Gastrocnemius medialis (tissue), 4 donors: ENCODE data around the gene SPAG4. TPM values are rescaled to one million over a fixed set of nuclear protein-coding genes. Genes with fewer than 3 reads are reported as not detected.

Experiments used
- ATAC-seq, 2 donors: fragments of 150-250 bp; one replicate each; pipeline ENCODE4 v1.9.1; 2016
- DNase-seq, 2 donors: peaks; one replicate each; pipeline ENCODE4 v3.0.0-alpha.2; 2019
- H3K27ac ChIP-seq, 4 donors: fragments of 200-600 bp; sonication (generic); 1 replicate in 1 of 4; 2 replicates in 3 of 4; pipeline ENCODE4 v1.5.1; 2016 to 2018; ENCODE audit warnings: mild to moderate bottlenecking in 2 of 4, moderate library complexity in 1 of 4
- H3K27me3 ChIP-seq, 3 donors: fragments of 200-600 bp; sonication (generic) in 2 of 3; 1 replicate in 1 of 3; 2 replicates in 2 of 3; pipeline versions ENCODE4 v1.5.1 to v1.6.0; 2016 to 2019; ENCODE audit warnings: mild to moderate bottlenecking in 1 of 3, moderate library complexity in 1 of 3
- H3K36me3 ChIP-seq, 2 donors: fragments of 200-600 bp; sonication (generic) in 1 of 2; one replicate each; pipeline ENCODE4 v1.5.1; 2017 to 2018
- H3K4me1 ChIP-seq, 2 donors: fragments of 200-600 bp; sonication (generic) in 1 of 2; one replicate each; pipeline ENCODE4 v1.5.1; 2016 to 2017; ENCODE audit warnings: mild to moderate bottlenecking in 2 of 2
- H3K4me3 ChIP-seq, 4 donors: fragments of 200-600 bp; sonication (generic) in 3 of 4; 1 replicate in 1 of 4; 2 replicates in 3 of 4; pipeline ENCODE4 v1.5.1; 2016 to 2019; ENCODE audit warnings: mild to moderate bottlenecking in 2 of 4
- H3K9me3 ChIP-seq, 3 donors: fragments of 200-600 bp; sonication (generic) in 2 of 3; 1 replicate in 1 of 3; 2 replicates in 2 of 3; pipeline ENCODE4 v1.5.1; 2016 to 2019
- CTCF ChIP-seq, 5 experiments: fragments of 450-650 bp in 3 of 5; fragments of 200-600 bp in 2 of 5; sonication (generic) in 2 of 5; IDR thresholded peaks in 4 of 5; conservative IDR thresholded peaks in 1 of 5; 1 replicate in 4 of 5; 2 replicates in 1 of 5; pipeline ENCODE4 v1.5.1; 2016 to 2019; ENCODE audit warnings: antibody characterized with exemption in 5 of 5, mild to moderate bottlenecking in 3 of 5, moderate library complexity in 3 of 5
- POLR2A ChIP-seq, 2 donors: fragments of 450-650 bp; IDR thresholded peaks; one replicate each; pipeline ENCODE4 v1.6.1; 2017; ENCODE audit warnings: antibody characterized with exemption in 2 of 2, mild to moderate bottlenecking in 2 of 2, moderate library complexity in 2 of 2
- in situ Hi-C, 4 donors: fragments of 200-750 bp; cut with MboI; loops; one replicate each; pipeline versions ENCODE4 v1.15.0 to v1.8.0; 2017; ENCODE audit warnings: low sequenced_read_pairs in 4 of 4
- intact Hi-C: fragments of 100-400 bp; cut with DNase I; formaldehyde crosslinking; loops from one replicate; pipeline ENCODE4 v1.15.1; 2023; ENCODE audit warnings: low total_unique reads
- total RNA-seq, 4 donors: library from RNA; depleted of rRNA; stranded (reverse); fragments of >200 nt; gene quantifications; one replicate each; pipeline versions ENCODE4 v1.1.0 to v1.2.3, GENCODE V29; 2016

The SPAG4 gene
- total RNA-seq, 4 donors from 2014 or later: 0.91 to 1.4 TPM; not detected in 2

DNA sequence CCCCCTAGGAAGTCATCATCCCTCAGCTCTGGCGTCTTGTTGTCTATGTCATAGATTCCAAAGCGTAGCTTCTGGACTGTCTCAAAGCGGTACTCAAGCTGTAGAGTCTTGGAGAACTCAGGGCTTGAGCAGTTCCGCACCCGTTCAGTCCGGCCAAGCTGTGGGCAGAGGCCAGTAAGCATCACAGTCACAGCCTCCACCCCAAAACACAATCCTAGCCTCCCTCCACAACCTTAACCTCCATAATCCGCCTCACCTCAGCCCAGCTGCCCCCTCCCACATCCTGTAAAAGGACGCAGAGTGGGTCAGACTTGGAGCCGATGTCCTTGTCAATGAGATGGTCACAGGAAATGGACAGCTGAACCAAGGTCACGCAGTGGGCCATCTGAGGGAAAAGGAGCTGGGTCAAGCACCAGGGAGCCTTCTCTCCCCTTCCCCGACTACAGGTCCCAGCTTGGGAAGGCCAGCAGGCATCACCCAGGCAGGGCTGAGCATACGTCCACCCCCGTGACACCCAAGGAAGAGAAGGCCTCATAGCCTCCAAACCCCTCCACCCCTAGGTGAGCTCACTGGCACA, 17.0 kb downstream of the SPAG4 start:
- intact Hi-C loops (no loop called here), in situ Hi-C loops (no loop called here)
- no peaks in the 10 kb centered on the region for H3K9me3 ChIP-seq
- no peaks in the 10 kb centered on the region for H3K27me3 ChIP-seq
- TF ChIP-seq CTCF (IDR thresholded peaks at IDR 0.05 in 4 of 5, conservative IDR thresholded peaks at IDR 0.05 in 1 of 5): no peak
- no peak for TF ChIP-seq POLR2A (IDR thresholded peaks at IDR 0.05)
- H3K4me3 ChIP-seq: no peak overlapping the region
- peaks cover 17 to 25% of the 10 kb centered on the region in 2 donors for H3K4me1 ChIP-seq
- peaks cover 0 to 49% of the 10 kb centered on the region in 2 donors for H3K36me3 ChIP-seq
- ATAC-seq: no peak
- DNase-seq: no peak
- H3K27ac ChIP-seq: no peak overlapping the region

DNA sequence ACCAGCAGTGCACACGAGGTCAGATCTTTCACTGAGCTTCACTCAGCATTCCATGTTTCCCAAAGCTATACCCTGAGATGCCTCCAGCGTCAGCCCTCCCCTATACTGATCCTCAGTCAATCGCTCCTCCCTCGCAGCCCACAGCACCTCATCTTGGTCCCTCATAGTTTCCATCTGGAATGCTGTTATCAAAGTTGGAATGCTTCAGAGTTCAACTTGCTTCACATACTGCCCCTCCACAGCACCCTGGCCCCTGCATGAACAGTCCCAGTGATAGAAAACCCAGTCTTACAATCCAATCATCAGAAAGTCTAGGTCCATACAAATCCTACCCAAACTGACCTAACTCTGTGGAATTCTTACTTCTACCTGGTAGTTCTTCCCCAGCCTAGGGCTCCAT, 20.0 kb downstream of the SPAG4 start:
- no peak for DNase-seq
- ATAC-seq: no peak
- H3K36me3 ChIP-seq: peaks cover 0 to 20% of the 10 kb centered on the region in 2 donors
- H3K9me3 ChIP-seq: no peaks in the 10 kb centered on the region
- in situ Hi-C loops: no loop called here
- TF ChIP-seq CTCF (IDR thresholded peaks at IDR 0.05 in 4 of 5, conservative IDR thresholded peaks at IDR 0.05 in 1 of 5) (no peak), POLR2A (IDR thresholded peaks at IDR 0.05) (no peak)
- H3K4me3 ChIP-seq: no peak overlapping the region
- intact Hi-C loops: no loop called here
- peaks cover 31 to 35% of the 10 kb centered on the region in 2 donors for H3K4me1 ChIP-seq
- no peak overlapping the region for H3K27ac ChIP-seq
- H3K27me3 ChIP-seq: no peaks in the 10 kb centered on the region

GRCh38 chr20:35636095-35636494, 20.5 kb downstream of the SPAG4 start:
- Histone ChIP-seq H3K27me3 (no peaks in the 10 kb centered on the region), H3K27ac (no peak overlapping the region), H3K4me3 (no peak overlapping the region), H3K4me1 (peaks cover 31 to 35% of the 10 kb centered on the region in 2 donors), H3K36me3 (peaks cover 0 to 16% of the 10 kb centered on the region in 2 donors), H3K9me3 (no peaks in the 10 kb centered on the region)
- in situ Hi-C loops (no loop called here), intact Hi-C loops (no loop called here)
- no peak for TF ChIP-seq POLR2A (IDR thresholded peaks at IDR 0.05)
- TF ChIP-seq CTCF (IDR thresholded peaks at IDR 0.05 in 4 of 5, conservative IDR thresholded peaks at IDR 0.05 in 1 of 5): no peak
- no peak for DNase-seq
- peak in 1 of 2 donors; percentile 33 for ATAC-seq

DNA sequence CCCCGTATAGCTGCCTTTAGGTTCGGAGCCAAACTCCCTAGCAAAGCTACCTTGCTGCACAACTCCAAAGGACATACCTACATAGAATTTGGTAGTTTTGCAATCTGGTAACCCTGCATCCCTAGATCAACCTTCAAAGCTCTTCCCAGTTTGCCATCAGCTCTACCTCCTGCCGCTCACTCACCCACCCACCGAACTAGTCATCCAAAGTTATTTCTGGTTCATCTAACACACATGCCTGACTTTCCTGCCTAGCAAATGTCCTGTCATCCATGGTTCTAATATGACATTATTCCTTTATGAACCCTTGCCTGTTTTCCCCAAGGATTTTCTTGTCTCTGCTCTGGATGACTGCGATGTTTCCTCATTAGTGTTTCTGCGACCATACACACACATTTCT, 21.6 kb downstream of the SPAG4 start:
- no peak overlapping the region for H3K4me3 ChIP-seq
- TF ChIP-seq POLR2A (IDR thresholded peaks at IDR 0.05): no peak
- no peak for TF ChIP-seq CTCF (IDR thresholded peaks at IDR 0.05 in 4 of 5, conservative IDR thresholded peaks at IDR 0.05 in 1 of 5)
- DNase-seq (no peak), ATAC-seq (peak in 1 of 2 donors; percentile 16)
- in situ Hi-C loops (no loop called here), intact Hi-C loops (no loop called here)
- no peak overlapping the region for H3K27ac ChIP-seq
- peaks cover 0 to 4% of the 10 kb centered on the region in 2 donors for H3K36me3 ChIP-seq
- peaks cover 36 to 44% of the 10 kb centered on the region in 2 donors for H3K4me1 ChIP-seq
- no peaks in the 10 kb centered on the region for H3K27me3 ChIP-seq
- no peaks in the 10 kb centered on the region for H3K9me3 ChIP-seq

DNA sequence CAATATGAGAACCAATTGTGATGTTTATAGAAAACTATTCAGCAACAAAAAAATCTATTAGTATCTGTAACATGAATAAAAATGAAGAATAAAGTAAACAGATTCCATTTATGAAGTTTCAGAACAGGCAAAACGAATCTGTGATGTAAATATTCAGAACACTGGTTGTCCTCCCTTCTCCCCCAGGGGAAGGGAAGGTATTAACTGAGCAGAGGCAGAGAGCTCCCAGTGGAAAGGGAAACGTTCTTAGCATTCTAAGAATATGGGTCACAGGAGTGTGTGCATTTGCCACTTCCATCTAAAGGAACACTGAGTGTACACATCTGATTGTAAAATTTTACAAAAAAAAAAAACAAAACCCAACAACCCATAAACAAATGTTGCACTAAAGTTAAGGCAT, 23.1 kb downstream of the SPAG4 start:
- Histone ChIP-seq H3K4me1 (peaks cover 39 to 54% of the 10 kb centered on the region in 2 donors), H3K27me3 (no peaks in the 10 kb centered on the region), H3K4me3 (no peak overlapping the region), H3K9me3 (no peaks in the 10 kb centered on the region), H3K27ac (no peak overlapping the region), H3K36me3 (no peaks in the 10 kb centered on the region)
- DNase-seq: no peak
- TF ChIP-seq POLR2A (IDR thresholded peaks at IDR 0.05) (no peak), CTCF (IDR thresholded peaks at IDR 0.05 in 4 of 5, conservative IDR thresholded peaks at IDR 0.05 in 1 of 5) (no peak)
- intact Hi-C loops: no loop called here
- in situ Hi-C loops: no loop called here
- ATAC-seq: no peak
